H54 (cell line): Measurements from ENCODE around the gene ZDHHC14.

Source experiments
- DNase-seq: peaks from one replicate; pipeline ENCODE4 v3.0.0; 2011; ENCODE audit warnings: low spot score, mixed read lengths; ENCODE audit not compliant: insufficient read length
- FAIRE-seq: peaks from 3 replicates; lab custom pipeline; 2011; peaks lifted over from hg19 to GRCh38; lab: Jason Lieb, UNC
- POLR2A ChIP-seq: IDR thresholded peaks from 2 replicates; pipeline ENCODE4 v1.6.1; 2011; ENCODE audit warnings: low read depth, mild to moderate bottlenecking, low read length

The ZDHHC14 gene

GRCh38 chr6:157615420-157615769 is 234.4 kb downstream of the ZDHHC14 start:
- DNase-seq = no peak
- FAIRE-seq = no peak
- no peak for TF ChIP-seq POLR2A

- FAIRE-seq (no peak), DNase-seq (no peak)
- TF ChIP-seq POLR2A = no peak
Observed at GRCh38 chr6:157615951-157616350, 235.0 kb downstream of the ZDHHC14 start.

GRCh38 chr6:157620944-157621343 is 240.0 kb downstream of the ZDHHC14 start:
- no peak for DNase-seq
- no peak for FAIRE-seq
- TF ChIP-seq POLR2A = no peak

GRCh38 chr6:157621406-157621805 is 240.4 kb downstream of the ZDHHC14 start:
- TF ChIP-seq POLR2A = no peak
- DNase-seq (no peak), FAIRE-seq (no peak)

GRCh38 chr6:157622427-157622826 is 241.4 kb downstream of the ZDHHC14 start:
- no peak for DNase-seq
- FAIRE-seq = no peak
- TF ChIP-seq POLR2A = no peak

GRCh38 chr6:157625111-157625510 is 244.1 kb downstream of the ZDHHC14 start:
- FAIRE-seq (no peak), DNase-seq (no peak)
- TF ChIP-seq POLR2A = no peak

- DNase-seq = no peak
- FAIRE-seq = no peak
- TF ChIP-seq POLR2A = no peak
Observed at GRCh38 chr6:157625764-157626163, 244.8 kb downstream of the ZDHHC14 start.

- no peak for DNase-seq
- no peak for FAIRE-seq
- TF ChIP-seq POLR2A = no peak
Observed at GRCh38 chr6:157627195-157627966, 246.4 kb downstream of the ZDHHC14 start.

GRCh38 chr6:157628463-157628862 is 247.5 kb downstream of the ZDHHC14 start:
- FAIRE-seq = no peak
- DNase-seq = no peak
- TF ChIP-seq POLR2A = no peak

GRCh38 chr6:157629220-157629619 is 248.2 kb downstream of the ZDHHC14 start:
- DNase-seq (no peak), FAIRE-seq (no peak)
- no peak for TF ChIP-seq POLR2A

- FAIRE-seq (no peak), DNase-seq (no peak)
- no peak for TF ChIP-seq POLR2A
Observed at GRCh38 chr6:157630463-157631080, 249.6 kb downstream of the ZDHHC14 start.

GRCh38 chr6:157631412-157631811 is 250.4 kb downstream of the ZDHHC14 start:
- FAIRE-seq (no peak), DNase-seq (no peak)
- no peak for TF ChIP-seq POLR2A

GRCh38 chr6:157631838-157632614 is 251.0 kb downstream of the ZDHHC14 start:
- no peak for FAIRE-seq
- TF ChIP-seq POLR2A = no peak

GRCh38 chr6:157632821-157633220 is 251.8 kb downstream of the ZDHHC14 start:
- no peak for TF ChIP-seq POLR2A
- DNase-seq (no peak), FAIRE-seq (no peak)

More at GRCh38 chr6:157631838-157632614, 251.0 kb downstream of the ZDHHC14 start:
- DNase-seq = no peak
